MM.1S (cell line): ENCODE measurements around the gene FAM187B.

Experiments
- CTCF ChIP-seq: fragments of 300-600 bp; sonication (generic); IDR thresholded peaks from 2 replicates; pipeline ENCODE4 v1.5.1; 2016; ENCODE audit warnings: antibody characterized with exemption, low read length, mixed read lengths
- EZH2 ChIP-seq: fragments of 300-600 bp; sonication (generic); optimal IDR thresholded peaks from 2 replicates; pipeline ENCODE3; 2017; ENCODE audit warnings: low read depth, mild to moderate bottlenecking, antibody characterized with exemption, low read length, mixed read lengths

GRCh38 chr19:35177377-35178274 lies 50.9 kb downstream of the FAM187B start:
- no peak for TF ChIP-seq CTCF
- TF ChIP-seq EZH2 = no peak
